ENCODE results near the gene CNRIP1. TPM values are rescaled to one million over a fixed set of nuclear protein-coding genes. Genes with fewer than 3 reads are reported as not detected.

CNRIP1 gene
- total RNA-seq, 1 experiment from 2014 or later, result 11.4 TPM

- peak; percentile 79 for DNase-seq (ENCODE audit: low spot score)
These were observed 68.4 kb downstream of the CNRIP1 start for GRCh38 chr2:68251187-68251854.

DNA sequence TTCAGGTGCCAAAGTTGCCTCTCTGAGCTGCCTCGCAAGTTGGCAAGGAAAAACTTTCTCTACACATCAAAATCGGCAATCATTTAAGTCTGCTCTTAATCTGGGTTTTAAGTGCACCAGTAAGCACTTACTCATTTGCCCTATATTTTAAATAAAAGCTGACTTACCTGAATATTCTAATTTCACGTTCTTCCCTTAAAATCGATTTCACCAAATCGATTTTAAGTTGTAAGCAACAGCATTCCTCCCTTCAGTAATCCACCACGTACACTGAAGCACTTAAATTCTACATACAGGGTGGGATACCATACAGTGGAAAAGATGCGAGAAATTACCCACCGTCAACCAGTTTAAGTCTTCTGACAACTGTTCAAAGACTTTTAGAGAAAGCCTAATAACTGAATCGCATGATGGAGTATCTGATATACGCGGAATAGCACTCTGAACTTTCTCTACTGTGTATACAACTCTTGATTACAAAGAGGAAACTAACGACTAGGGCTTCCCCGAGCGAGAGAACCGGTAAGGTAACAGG is 69.0 kb downstream of the CNRIP1 start:
- DNase-seq (ENCODE audit: low spot score), result no peak

GRCh38 chr2:68250196-68250595 is 69.6 kb downstream of the CNRIP1 start:
- DNase-seq (ENCODE audit: low spot score), result no peak

DNA sequence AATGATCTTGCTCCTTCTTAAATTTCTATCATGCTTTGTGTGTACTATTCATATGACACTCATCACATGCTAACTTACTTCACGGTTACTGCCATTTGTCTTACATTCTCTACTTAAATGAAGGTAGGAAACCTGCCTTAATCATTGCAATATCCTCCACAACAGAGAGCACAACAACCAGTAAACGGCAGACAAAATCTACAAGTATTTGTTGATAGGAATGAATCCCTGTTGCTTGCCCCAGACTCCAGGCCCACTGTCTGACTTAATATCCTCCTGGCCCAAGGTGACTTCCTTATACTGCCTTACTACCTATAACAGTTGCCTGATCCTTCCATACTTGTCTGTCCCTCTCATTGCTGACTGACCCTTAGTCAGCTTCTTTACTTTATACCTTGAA is 70.9 kb downstream of the CNRIP1 start:
- DNase-seq (ENCODE audit: low spot score), result no peak

GRCh38 chr2:68248361-68248760 is 71.4 kb downstream of the CNRIP1 start:
- DNase-seq (ENCODE audit: low spot score), result no peak

- no peak for DNase-seq (ENCODE audit: low spot score)
These were observed 73.4 kb downstream of the CNRIP1 start for GRCh38 chr2:68246396-68246795.

- no peak for DNase-seq (ENCODE audit: low spot score)
These were observed 74.1 kb downstream of the CNRIP1 start for GRCh38 chr2:68245672-68246071.

GRCh38 chr2:68245066-68245465 is 74.7 kb downstream of the CNRIP1 start:
- no peak for DNase-seq (ENCODE audit: low spot score)

DNA sequence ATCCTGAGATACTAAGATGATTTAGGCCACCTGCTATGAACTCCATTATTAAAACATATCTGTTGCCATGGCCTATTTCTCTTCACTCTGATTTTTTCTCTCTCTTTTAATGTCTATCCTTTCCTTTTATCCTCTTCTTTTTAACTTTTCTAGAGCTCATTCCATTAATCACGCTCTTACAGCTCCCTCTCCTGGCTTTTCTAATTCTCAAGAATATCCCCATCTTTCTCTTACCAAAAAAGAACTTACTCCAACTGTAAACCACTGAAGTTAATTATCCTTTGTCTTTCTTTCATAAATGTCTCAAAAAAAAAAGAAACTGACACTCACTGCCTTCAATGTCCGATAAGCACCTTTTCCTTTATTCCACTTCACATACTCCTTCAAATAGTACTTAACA is 75.3 kb downstream of the CNRIP1 start:
- no peak for DNase-seq (ENCODE audit: low spot score)

Other genes starting within 250 kb of the CNRIP1 start
- 63.1 and 64.0 TPM in 2 replicates for gene PNO1, start 162.1 kb downstream of the CNRIP1 start, total RNA-seq (2014; rRNA removed; shearing (Covaris generic))
- 18.0 and 24.5 TPM in 2 replicates for gene PPP3R1, start 67.4 kb downstream of the CNRIP1 start, total RNA-seq (2014; rRNA removed; shearing (Covaris generic))
- not detected in 2 replicates for gene PLEK, start 45.3 kb upstream of the CNRIP1 start, total RNA-seq (2014; rRNA removed; shearing (Covaris generic))
- gene FBXO48, start 147.3 kb upstream of the CNRIP1 start, total RNA-seq (2014; rRNA removed; shearing (Covaris generic)), result 0.43 and 0.67 TPM in 2 replicates
- gene APLF, start 147.6 kb upstream of the CNRIP1 start, total RNA-seq (2014; rRNA removed; shearing (Covaris generic)), result 3.7 and 6.8 TPM in 2 replicates